Choroid plexus epithelial cell (primary cell): ENCODE data around the gene FOXE1.

ENCODE experiments used
- DNase-seq: peaks from one replicate; pipeline ENCODE4 v3.0.0-alpha.2; 2010; ENCODE audit warnings: low read depth
- H3K4me3 ChIP-seq: 2 replicates; pipeline ENCODE4 v1.5.1; 2011; ENCODE audit warnings: low read depth, mild to moderate bottlenecking, control low read depth, low read length, moderate library complexity
- CTCF ChIP-seq: conservative IDR thresholded peaks from 2 replicates; pipeline ENCODE4 v1.5.1; 2011; ENCODE audit warnings: low read depth, mild to moderate bottlenecking, control low read depth, inconsistent platforms, low read length, moderate library complexity

FOXE1 gene

GRCh38 chr9:97830884-97831829 is 21.9 kb upstream of the FOXE1 start:
- DNase-seq: no peak
- no peak for TF ChIP-seq CTCF
- H3K4me3 ChIP-seq: no peak overlapping the region

- H3K4me3 ChIP-seq: no peak overlapping the region
- no peak for TF ChIP-seq CTCF
- no peak for DNase-seq
Measured at GRCh38 chr9:97831843-97832636, 21.0 kb upstream of the FOXE1 start.

GRCh38 chr9:97840521-97840920 is 12.5 kb upstream of the FOXE1 start:
- no peak for TF ChIP-seq CTCF
- no peak for DNase-seq
- H3K4me3 ChIP-seq: no peak overlapping the region

GRCh38 chr9:97842960-97843359 is 10.1 kb upstream of the FOXE1 start:
- TF ChIP-seq CTCF: no peak
- no peak overlapping the region for H3K4me3 ChIP-seq
- no peak for DNase-seq

GRCh38 chr9:97845130-97845529 is 7.9 kb upstream of the FOXE1 start:
- no peak overlapping the region for H3K4me3 ChIP-seq
- no peak for TF ChIP-seq CTCF
- peak; percentile 60 for DNase-seq

- TF ChIP-seq CTCF: no peak
- H3K4me3 ChIP-seq: no peak overlapping the region
- DNase-seq: no peak
Measured at GRCh38 chr9:97845763-97846162, 7.3 kb upstream of the FOXE1 start.
